ENCODE results near the gene RAB11FIP4. TPM values are rescaled to one million over a fixed set of nuclear protein-coding genes. Genes with fewer than 3 reads are reported as not detected.

The RAB11FIP4 gene
- total RNA-seq, 1 experiment from 2014 or later, result 15.1 TPM

DNA sequence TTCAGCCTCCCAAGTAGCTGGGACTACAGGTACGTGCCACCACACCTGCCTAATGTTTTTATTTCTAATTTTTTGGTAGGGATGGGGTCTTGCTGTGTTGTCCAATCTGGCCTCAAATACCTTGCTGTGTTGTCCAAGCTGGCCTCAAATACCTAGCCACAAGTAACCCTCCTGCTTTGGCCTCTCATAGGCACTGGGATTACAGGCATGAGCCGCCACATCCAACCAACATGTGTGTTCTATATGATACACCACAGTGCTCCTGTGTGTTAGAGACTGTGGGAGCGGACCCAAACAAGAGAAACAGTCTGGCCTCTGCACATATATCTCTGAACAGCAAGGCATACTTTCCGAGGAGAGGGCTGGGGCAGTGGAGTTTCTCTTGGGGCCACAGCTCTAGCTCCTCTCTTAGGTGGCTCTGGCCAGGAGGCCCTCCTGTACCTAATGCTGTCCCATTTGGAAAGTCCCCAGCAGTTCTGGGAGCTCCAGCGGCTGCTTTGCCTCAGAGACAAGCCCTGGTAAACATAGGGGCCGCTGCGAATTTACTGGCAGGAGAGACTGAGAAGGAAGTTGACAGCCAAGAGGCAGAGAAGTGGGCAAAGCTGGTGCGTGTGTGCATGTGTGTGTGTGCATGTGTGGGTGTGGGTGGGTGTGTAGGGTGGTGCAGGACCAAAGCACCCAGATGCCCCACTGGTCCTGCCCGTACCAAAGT, 95.0 kb downstream of the RAB11FIP4 start:
- H3K9ac ChIP-seq (ENCODE audit: low read length), result no peak overlapping the region
- ATAC-seq (no peak), DNase-seq (ENCODE audit: low read depth, low spot score) (no peak)
- TF ChIP-seq SRF (IDR thresholded peaks at IDR 0.05; ENCODE audit: low read depth), result no peak
- TF ChIP-seq, protein P1, sequence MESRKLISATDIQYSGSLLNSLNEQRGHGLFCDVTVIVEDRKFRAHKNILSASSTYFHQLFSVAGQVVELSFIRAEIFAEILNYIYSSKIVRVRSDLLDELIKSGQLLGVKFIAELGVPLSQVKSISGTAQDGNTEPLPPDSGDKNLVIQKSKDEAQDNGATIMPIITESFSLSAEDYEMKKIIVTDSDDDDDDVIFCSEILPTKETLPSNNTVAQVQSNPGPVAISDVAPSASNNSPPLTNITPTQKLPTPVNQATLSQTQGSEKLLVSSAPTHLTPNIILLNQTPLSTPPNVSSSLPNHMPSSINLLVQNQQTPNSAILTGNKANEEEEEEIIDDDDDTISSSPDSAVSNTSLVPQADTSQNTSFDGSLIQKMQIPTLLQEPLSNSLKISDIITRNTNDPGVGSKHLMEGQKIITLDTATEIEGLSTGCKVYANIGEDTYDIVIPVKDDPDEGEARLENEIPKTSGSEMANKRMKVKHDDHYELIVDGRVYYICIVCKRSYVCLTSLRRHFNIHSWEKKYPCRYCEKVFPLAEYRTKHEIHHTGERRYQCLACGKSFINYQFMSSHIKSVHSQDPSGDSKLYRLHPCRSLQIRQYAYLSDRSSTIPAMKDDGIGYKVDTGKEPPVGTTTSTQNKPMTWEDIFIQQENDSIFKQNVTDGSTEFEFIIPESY (IDR thresholded peaks at IDR 0.05; ENCODE audit: extremely low read depth, insufficient replicate concordance, low read length), result no peak
- no peak for TF ChIP-seq REST (IDR thresholded peaks at IDR 0.05; ENCODE audit: low read depth)
- TF ChIP-seq EZH2phosphoT487 (IDR thresholded peaks at IDR 0.05; ENCODE audit: borderline replicate concordance), result no peak
- no peak for TF ChIP-seq POLR2AphosphoS5 (IDR thresholded peaks at IDR 0.05; ENCODE audit: low read depth, low read length)
- TF ChIP-seq SP1 (IDR thresholded peaks at IDR 0.05; ENCODE audit: low read depth), result no peak
- no peak for TF ChIP-seq ZNF274 (IDR thresholded peaks at IDR 0.05; ENCODE audit: low read depth, low read length)
- TF ChIP-seq JUND (IDR thresholded peaks at IDR 0.05), result no peak
- no peaks in the 10 kb centered on the region for H4K20me1 ChIP-seq (ENCODE audit: insufficient read depth)
- no peak overlapping the region for H3K27ac ChIP-seq (ENCODE audit: low read depth, low read length)
- BruUV-seq (replicated peaks), result no TSS peak
- H2AFZ ChIP-seq (ENCODE audit: low read depth, low read length, poor library complexity, severe bottlenecking), result no peak overlapping the region
- intact Hi-C loops (cut with micrococcal nuclease), result no loop called here
- H3K27me3 ChIP-seq (ENCODE audit: insufficient read depth, low read length), result no peaks in the 10 kb centered on the region
- POLR2A ChIA-PET, result no interaction called here
- H3K4me3 ChIP-seq (replicated peaks in 1 of 2; ENCODE audit: low read depth in 1 of 2, low read length in 2 of 2), result no peak overlapping the region
- peak overlapping the region; percentile 100 for H3K4me2 ChIP-seq (ENCODE audit: low read length)
- RAD21 ChIA-PET (ENCODE audit: low non-redundant PET in 1 of 2, low total read pairs in 2 of 2, uncharacterized antibody in 2 of 2, unreplicated experiment in 2 of 2), result no interaction called here
- no peaks in the 10 kb centered on the region for H3K9me3 ChIP-seq (ENCODE audit: control insufficient read depth in 1 of 2, insufficient read depth in 1 of 2, low read depth in 1 of 2, low read length in 2 of 2)
- peaks cover 3% of the 10 kb centered on the region; the same call in 1 of the 2 replicates for H3K79me2 ChIP-seq (ENCODE audit: insufficient read depth, low read length)
- CTCF ChIA-PET, result interaction anchor here (1.5 kb wide), 1 partner anchor 31 kb away, joined by 4 read pairs; no protein-coding TSS in a partner anchor
- peaks cover 23 to 30% of the 10 kb centered on the region in 2 experiments for H3K4me1 ChIP-seq (ENCODE audit: control insufficient read depth in 1 of 2, insufficient read depth in 2 of 2, low read length in 2 of 2)
- no peaks in the 10 kb centered on the region for H3K36me3 ChIP-seq (ENCODE audit: control insufficient read depth in 1 of 2, insufficient read depth in 2 of 2, low read length in 2 of 2)
- no peaks in the 10 kb centered on the region for H3K9me2 ChIP-seq (ENCODE audit: insufficient read depth)

All from HCT116 (cell line).